GM12892 (cell line): ENCODE measurements around the gene CLSTN2.

Experiments
- DNase-seq: peaks from one replicate; pipeline ENCODE4 v3.0.0; 2011; ENCODE audit not compliant: insufficient read length
- FAIRE-seq: peaks from 2 replicates; lab custom pipeline; 2011; peaks lifted over from hg19 to GRCh38; lab: Jason Lieb, UNC
- POLR2A ChIP-seq: IDR thresholded peaks from 2 replicates; pipeline ENCODE4 v1.6.1; 2011; ENCODE audit warnings: low read depth, low read length, control low read depth
- POLR2AphosphoS5 ChIP-seq: IDR thresholded peaks from 2 replicates; pipeline ENCODE4 v1.6.1; 2011; ENCODE audit warnings: low read depth, low read length, control low read depth
- TAF1 ChIP-seq: IDR thresholded peaks from 2 replicates; pipeline ENCODE4 v1.6.1; 2011; ENCODE audit warnings: low read depth, mild to moderate bottlenecking, control low read depth, low read length, borderline replicate concordance

Gene CLSTN2

GRCh38 chr3:140341203-140341602 lies 406.2 kb downstream of the CLSTN2 start:
- no peak for FAIRE-seq

GRCh38 chr3:140341817-140342403 lies 406.9 kb downstream of the CLSTN2 start:
- TF ChIP-seq POLR2A (no peak), TAF1 (no peak), POLR2AphosphoS5 (no peak)
- FAIRE-seq (no peak), DNase-seq (no peak)

More at GRCh38 chr3:140341203-140341602, 406.2 kb downstream of the CLSTN2 start:
- TF ChIP-seq POLR2AphosphoS5 (no peak), POLR2A (no peak), TAF1 (no peak)
- no peak for DNase-seq

DNA sequence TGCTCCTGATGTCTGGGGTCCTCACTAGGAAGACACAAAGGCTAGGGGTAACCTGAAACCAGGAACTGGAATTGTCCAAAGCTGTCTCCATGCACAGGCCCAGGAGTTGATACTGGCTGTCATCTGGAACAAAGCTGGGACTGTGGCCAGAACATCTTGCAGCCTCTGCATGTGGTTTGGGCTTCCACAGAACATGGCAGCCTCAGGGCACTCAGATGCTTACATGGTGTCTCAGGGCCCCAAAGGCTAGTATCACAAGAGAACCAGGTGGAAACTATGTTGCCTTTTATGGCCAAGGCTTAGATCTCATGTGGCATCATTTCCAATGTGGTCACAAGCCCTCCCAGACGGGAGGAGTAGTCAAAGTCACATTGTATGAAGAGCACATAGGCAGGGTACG lies 407.7 kb downstream of the CLSTN2 start:
- TF ChIP-seq POLR2A = no peak
- no peak for TF ChIP-seq POLR2AphosphoS5
- no peak for TF ChIP-seq TAF1
- no peak for DNase-seq
- no peak for FAIRE-seq

DNA sequence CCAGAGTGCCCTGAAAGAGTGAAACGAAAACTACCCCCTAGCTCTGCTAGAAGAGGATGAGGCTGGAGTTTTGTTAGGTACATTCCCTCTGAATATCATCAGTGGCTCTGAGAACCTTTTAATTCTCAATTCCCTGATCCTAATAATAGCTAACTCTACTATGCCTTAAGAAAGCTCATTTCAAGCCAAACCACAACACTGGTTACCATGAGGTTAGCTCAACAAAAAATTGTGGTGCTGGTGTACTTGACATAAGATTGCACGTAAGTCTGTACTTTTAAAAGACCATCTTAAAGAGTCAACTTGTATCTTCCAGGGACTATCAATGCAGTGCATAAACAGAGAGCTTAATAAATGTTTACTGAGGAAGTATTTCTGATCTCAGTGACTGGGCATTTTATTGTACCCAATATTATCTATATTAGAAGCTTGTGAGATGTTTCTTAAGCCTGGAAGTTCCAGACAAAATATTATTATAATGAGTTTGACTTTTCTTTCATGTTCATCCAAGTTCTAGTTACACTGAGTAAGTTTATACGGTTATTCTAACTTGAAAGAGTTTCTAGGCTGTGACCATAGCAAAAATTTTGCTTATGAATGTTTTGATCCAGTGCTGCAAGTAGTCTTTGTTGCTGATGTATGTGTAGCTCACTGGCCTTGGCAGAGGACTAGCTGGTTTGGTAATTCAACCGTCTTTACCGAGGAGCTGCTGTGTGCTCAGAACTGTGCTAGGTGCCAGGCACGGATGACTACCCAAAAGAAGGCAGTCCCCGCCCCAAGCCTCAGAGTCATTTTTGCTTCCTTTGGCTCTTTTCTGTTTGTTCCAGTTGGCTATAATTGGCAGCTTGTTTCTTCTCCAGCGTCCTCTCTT lies 408.5 kb downstream of the CLSTN2 start:
- no peak for TF ChIP-seq POLR2AphosphoS5
- no peak for TF ChIP-seq POLR2A
- no peak for TF ChIP-seq TAF1
- DNase-seq (no peak), FAIRE-seq (no peak)

- TF ChIP-seq POLR2AphosphoS5 (no peak), TAF1 (no peak), POLR2A (no peak)
- no peak for FAIRE-seq
- no peak for DNase-seq
Observed at GRCh38 chr3:140344082-140344454, 409.1 kb downstream of the CLSTN2 start.

GRCh38 chr3:140344601-140345205 lies 409.7 kb downstream of the CLSTN2 start:
- TF ChIP-seq TAF1 (no peak), POLR2A (no peak), POLR2AphosphoS5 (no peak)
- no peak for FAIRE-seq
- DNase-seq = no peak

- no peak for DNase-seq
- no peak for TF ChIP-seq POLR2A
- no peak for TF ChIP-seq TAF1
- no peak for TF ChIP-seq POLR2AphosphoS5
- no peak for FAIRE-seq
Observed at GRCh38 chr3:140347151-140347550, 412.2 kb downstream of the CLSTN2 start.

DNA sequence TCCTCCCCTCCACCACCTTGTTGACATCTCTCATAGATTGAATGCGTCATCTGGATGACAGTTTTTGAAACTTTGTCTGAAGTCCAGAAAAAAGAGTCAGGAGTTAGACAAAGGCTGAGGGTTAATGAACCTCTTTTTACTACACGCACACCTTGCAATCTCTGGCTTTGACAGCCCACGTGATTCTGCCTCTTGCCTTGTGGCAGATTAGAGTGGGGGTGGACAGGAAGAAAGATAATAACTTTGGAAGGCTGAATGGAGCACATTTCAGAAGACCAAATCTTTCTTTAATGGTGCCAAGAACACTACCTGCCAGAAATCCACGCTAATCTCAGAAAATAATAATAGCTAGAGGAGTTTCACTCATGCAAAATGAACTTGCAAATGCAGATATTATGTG lies 415.0 kb downstream of the CLSTN2 start:
- DNase-seq (no peak), FAIRE-seq (no peak)
- no peak for TF ChIP-seq POLR2A
- TF ChIP-seq TAF1 = no peak
- TF ChIP-seq POLR2AphosphoS5 = no peak

DNA sequence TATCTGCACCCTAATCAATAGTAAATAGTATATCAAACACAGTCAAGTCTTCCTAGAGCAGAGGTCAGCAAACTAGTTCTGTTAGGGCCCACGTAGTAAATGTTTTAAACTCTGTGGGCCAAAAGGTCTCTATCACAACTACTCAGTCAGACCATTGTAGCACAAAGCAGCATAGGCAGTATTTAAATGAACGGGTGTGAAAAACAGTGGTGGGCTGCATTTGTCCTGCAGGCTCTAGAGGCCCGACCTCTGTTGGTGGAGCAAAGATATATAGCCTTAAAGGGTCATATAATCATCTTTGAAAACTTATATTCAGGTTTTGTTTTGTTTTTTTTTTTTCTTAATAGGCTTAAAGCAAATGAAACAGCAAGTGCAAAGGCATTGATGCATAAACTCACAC lies 416.5 kb downstream of the CLSTN2 start:
- TF ChIP-seq POLR2AphosphoS5 (no peak), POLR2A (no peak), TAF1 (no peak)
- DNase-seq (no peak), FAIRE-seq (no peak)

GRCh38 chr3:140355481-140355880 lies 420.5 kb downstream of the CLSTN2 start:
- FAIRE-seq (no peak), DNase-seq (no peak)
- TF ChIP-seq TAF1 (no peak), POLR2A (no peak), POLR2AphosphoS5 (no peak)

DNA sequence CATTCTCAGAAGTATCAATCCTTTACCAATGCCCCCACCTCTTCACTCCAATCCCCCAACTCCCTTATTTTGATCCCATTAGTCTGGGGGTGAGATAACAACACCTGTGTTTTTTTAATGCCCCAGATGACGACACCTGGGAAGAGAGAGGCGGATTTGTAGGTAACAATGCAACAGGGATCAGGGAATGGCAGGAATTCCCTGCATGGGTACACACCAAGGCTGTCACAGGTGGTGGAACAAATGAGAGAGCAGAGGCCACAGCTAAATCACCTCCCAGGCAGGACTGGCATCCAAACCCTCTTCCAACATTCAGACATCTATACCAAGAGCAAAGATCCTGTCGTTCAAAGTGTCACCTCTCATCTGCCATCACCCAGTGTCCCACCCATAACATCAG lies 423.7 kb downstream of the CLSTN2 start:
- TF ChIP-seq TAF1 (no peak), POLR2AphosphoS5 (no peak), POLR2A (no peak)
- FAIRE-seq (no peak), DNase-seq (no peak)
